GM23338 (cell line): ENCODE data around the gene SEMA3E. TPM values are rescaled to one million over a fixed set of nuclear protein-coding genes. Genes with fewer than 3 reads are reported as not detected.

Experiments used
- ATAC-seq: fragments of 200-7000 bp; cut with Tn5 transposase; 3 replicates; pipeline ENCODE4 v1.9.1; 2020
- DNase-seq: peaks from one replicate; pipeline ENCODE4 v3.0.0-alpha.2; 2015; ENCODE audit warnings: low spot score
- H2AFZ ChIP-seq: fragments of 200-600 bp; sonication (generic); 2 replicates; pipeline ENCODE4 v1.8.0; 2016; ENCODE audit warnings: antibody characterized with exemption, mild to moderate bottlenecking, moderate library complexity
- H3F3A ChIP-seq: fragments of 200-600 bp; sonication (generic); replicated peaks from 2 replicates; pipeline ENCODE4 v1.8.0; 2017; ENCODE audit warnings: antibody characterized with exemption, mixed run types, low read depth
- H3K27ac ChIP-seq: fragments of 200-600 bp; sonication (generic); 2 replicates; pipeline ENCODE4 v1.6.1; 2016; ENCODE audit warnings: low read depth
- H3K27me3 ChIP-seq: fragments of 200-600 bp; sonication (generic); 2 replicates; pipeline ENCODE4 v1.8.0; 2016; ENCODE audit warnings: mild to moderate bottlenecking, mixed run types, moderate library complexity; ENCODE audit not compliant: insufficient read depth
- H3K36me3 ChIP-seq: fragments of 200-600 bp; sonication (generic); 2 replicates; pipeline ENCODE4 v1.8.0; 2016; ENCODE audit warnings: mild to moderate bottlenecking; ENCODE audit not compliant: insufficient read depth
- H3K4me1 ChIP-seq: fragments of 200-600 bp; sonication (generic); 2 replicates; pipeline ENCODE4 v1.8.0; 2016; ENCODE audit warnings: mild to moderate bottlenecking, moderate library complexity; ENCODE audit not compliant: insufficient read depth
- H3K4me2 ChIP-seq: fragments of 200-600 bp; sonication (generic); 2 replicates; pipeline ENCODE4 v1.7.1; 2017; ENCODE audit warnings: mixed run types
- H3K4me3 ChIP-seq: fragments of 200-600 bp; sonication (generic); 2 replicates; pipeline ENCODE4 v1.6.1; 2016; ENCODE audit warnings: mixed run types
- H3K79me2 ChIP-seq: fragments of 200-600 bp; sonication (generic); replicated peaks from 2 replicates; pipeline ENCODE4 v1.8.0; 2017; ENCODE audit warnings: mild to moderate bottlenecking; ENCODE audit not compliant: insufficient read depth
- H3K9me2 ChIP-seq: fragments of 200-600 bp; sonication (generic); 2 replicates; pipeline ENCODE4 v1.8.0; 2017; ENCODE audit not compliant: insufficient read depth
- H4K20me1 ChIP-seq: fragments of 200-600 bp; sonication (generic); replicated peaks from 2 replicates; pipeline ENCODE4 v1.8.0; 2017; ENCODE audit warnings: mild to moderate bottlenecking; ENCODE audit not compliant: insufficient read depth
- H3K27ac Mint-ChIP-seq: 2 replicates; pipeline ENCODE4 v1.8.0; 2020; ENCODE audit warnings: inconsistent platforms, mild to moderate bottlenecking, moderate library complexity, mixed read lengths
- H3K27me3 Mint-ChIP-seq: 3 replicates; pipeline ENCODE4 v1.8.0; 2022; ENCODE audit warnings: low read depth, mild to moderate bottlenecking, moderate library complexity, mixed read lengths, inconsistent platforms; ENCODE audit not compliant: insufficient read depth, poor library complexity
- H3K36me3 Mint-ChIP-seq: 3 replicates; pipeline ENCODE4 v1.8.0; 2021; ENCODE audit warnings: low read depth, mild to moderate bottlenecking, inconsistent platforms, moderate library complexity, mixed read lengths
- H3K4me1 Mint-ChIP-seq: 3 replicates; pipeline ENCODE4 v1.8.0; 2020; ENCODE audit warnings: mild to moderate bottlenecking, inconsistent platforms, mixed read lengths
- H3K4me3 Mint-ChIP-seq: 3 replicates; pipeline ENCODE4 v1.8.0; 2021; ENCODE audit warnings: moderate library complexity, mild to moderate bottlenecking, inconsistent platforms, mixed read lengths
- H3K9me3 Mint-ChIP-seq: 3 replicates; pipeline ENCODE4 v1.8.0; 2020; ENCODE audit warnings: moderate library complexity, mild to moderate bottlenecking, inconsistent platforms, mixed read lengths
- CREB1 ChIP-seq: fragments of 250-450 bp; sonication (Bioruptor Pico); IDR thresholded peaks from 2 replicates; pipeline ENCODE4 v1.5.0; 2020; ENCODE audit warnings: low read depth, mild to moderate bottlenecking, moderate library complexity
- EZH2 ChIP-seq: fragments of 200-600 bp; sonication (generic); IDR thresholded peaks from one replicate; pipeline ENCODE4 v1.8.0; 2017; ENCODE audit warnings: antibody characterized with exemption, mild to moderate bottlenecking, low read depth; ENCODE audit not compliant: unreplicated experiment
- EZH2phosphoT487 ChIP-seq: fragments of 200-600 bp; sonication (generic); IDR thresholded peaks from one replicate; pipeline ENCODE4 v1.8.1; 2018; ENCODE audit warnings: antibody characterized with exemption; ENCODE audit not compliant: unreplicated experiment
- JUNB ChIP-seq: IDR thresholded peaks from one replicate; pipeline ENCODE4 v1.6.1; 2016; ENCODE audit warnings: antibody characterized with exemption; ENCODE audit not compliant: unreplicated experiment
- NANOG ChIP-seq: IDR thresholded peaks from 2 replicates; pipeline ENCODE4 v1.6.1; 2016; ENCODE audit warnings: antibody characterized with exemption, borderline replicate concordance
- POLR2AphosphoS5 ChIP-seq: IDR thresholded peaks from 2 replicates; pipeline ENCODE4 v1.6.1; 2016; ENCODE audit warnings: antibody characterized with exemption, low read depth
- STAT1 ChIP-seq: IDR thresholded peaks from one replicate; pipeline ENCODE4 v1.6.1; 2016; ENCODE audit warnings: antibody characterized with exemption; ENCODE audit not compliant: unreplicated experiment
- ZNF114 ChIP-seq: fragments of 250-450 bp; sonication (Bioruptor Pico); IDR thresholded peaks from 2 replicates; pipeline ENCODE4 v1.5.0; 2020; ENCODE audit warnings: mild to moderate bottlenecking, moderate library complexity
- ZNF331 ChIP-seq: fragments of 250-450 bp; sonication (Bioruptor Pico); IDR thresholded peaks from 2 replicates; pipeline ENCODE4 v1.5.0; 2020; ENCODE audit warnings: low read depth, mild to moderate bottlenecking, moderate library complexity
- ZNF462 ChIP-seq: fragments of 250-450 bp; sonication (Bioruptor Pico); IDR thresholded peaks from 2 replicates; pipeline ENCODE4 v1.5.0; 2020; ENCODE audit warnings: mild to moderate bottlenecking, moderate library complexity
- polyA plus RNA-seq: library from polyadenylated mRNA; unstranded; fragments of >200 nt; fragmentation: Nextera tagmentation; extraction: Ambion mirVana; gene quantifications from 2 replicates; pipeline ENCODE4 v1.2.1, GENCODE V29; 2016
- total RNA-seq: library from RNA; depleted of rRNA; stranded (reverse); fragments of >200 nt; shearing (Covaris generic); gene quantifications from 2 replicates; pipeline ENCODE4 v1.2.3, GENCODE V29; 2014
- TF ChIP-seq, protein P1 (sequence below), 2 experiments: fragments of 200-600 bp in 1 of 2; sonication (generic) in 1 of 2; conservative IDR thresholded peaks; 2 replicates each; pipeline versions ENCODE4 v1.5.1 to v1.6.1; 2016 to 2017; ENCODE audit warnings: antibody characterized with exemption in 2 of 2, low read depth in 2 of 2, mild to moderate bottlenecking in 2 of 2, moderate library complexity in 1 of 2
- TF ChIP-seq, protein P2 (sequence below): IDR thresholded peaks from 2 replicates; pipeline ENCODE4 v1.6.1; 2016; ENCODE audit warnings: antibody characterized with exemption
- TF ChIP-seq, protein P3 (sequence below): IDR thresholded peaks from one replicate; pipeline ENCODE4 v1.6.1; 2018; ENCODE audit warnings: antibody characterized with exemption; ENCODE audit not compliant: unreplicated experiment

Gene SEMA3E
- total and polyA plus RNA-seq, 2 experiments from 2014 or later = 5.4 to 15.7 TPM

GRCh38 chr7:83492802-83493201 is 156.1 kb downstream of the SEMA3E start:
- H3K36me3 ChIP-seq = no peaks in the 10 kb centered on the region
- no peaks in the 10 kb centered on the region for H4K20me1 ChIP-seq
- Mint-ChIP-seq H3K36me3 (no peaks in the 10 kb centered on the region), H3K4me3 (no peak overlapping the region), H3K27ac (no peak overlapping the region), H3K4me1 (peaks cover 3% of the 10 kb centered on the region; the same call in 2 of the 3 replicates), H3K27me3 (no peaks in the 10 kb centered on the region), H3K9me3 (no peaks in the 10 kb centered on the region)
- no peak overlapping the region for H3K4me2 ChIP-seq
- no peaks in the 10 kb centered on the region for H3K79me2 ChIP-seq
- no peak overlapping the region for H3K27ac ChIP-seq
- H3K27me3 ChIP-seq = no peaks in the 10 kb centered on the region
- TF ChIP-seq, protein P1, sequence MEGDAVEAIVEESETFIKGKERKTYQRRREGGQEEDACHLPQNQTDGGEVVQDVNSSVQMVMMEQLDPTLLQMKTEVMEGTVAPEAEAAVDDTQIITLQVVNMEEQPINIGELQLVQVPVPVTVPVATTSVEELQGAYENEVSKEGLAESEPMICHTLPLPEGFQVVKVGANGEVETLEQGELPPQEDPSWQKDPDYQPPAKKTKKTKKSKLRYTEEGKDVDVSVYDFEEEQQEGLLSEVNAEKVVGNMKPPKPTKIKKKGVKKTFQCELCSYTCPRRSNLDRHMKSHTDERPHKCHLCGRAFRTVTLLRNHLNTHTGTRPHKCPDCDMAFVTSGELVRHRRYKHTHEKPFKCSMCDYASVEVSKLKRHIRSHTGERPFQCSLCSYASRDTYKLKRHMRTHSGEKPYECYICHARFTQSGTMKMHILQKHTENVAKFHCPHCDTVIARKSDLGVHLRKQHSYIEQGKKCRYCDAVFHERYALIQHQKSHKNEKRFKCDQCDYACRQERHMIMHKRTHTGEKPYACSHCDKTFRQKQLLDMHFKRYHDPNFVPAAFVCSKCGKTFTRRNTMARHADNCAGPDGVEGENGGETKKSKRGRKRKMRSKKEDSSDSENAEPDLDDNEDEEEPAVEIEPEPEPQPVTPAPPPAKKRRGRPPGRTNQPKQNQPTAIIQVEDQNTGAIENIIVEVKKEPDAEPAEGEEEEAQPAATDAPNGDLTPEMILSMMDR (conservative IDR thresholded peaks at IDR 0.05; ENCODE audit: low read depth in 2 of 2) = no peak
- TF ChIP-seq CREB1 (CRISPR knock-in tag) = no peak
- no peak for TF ChIP-seq JUNB
- TF ChIP-seq ZNF114 (CRISPR knock-in tag) = no peak
- TF ChIP-seq EZH2phosphoT487 = no peak
- no peak for TF ChIP-seq EZH2
- TF ChIP-seq NANOG = no peak
- TF ChIP-seq, protein P2, sequence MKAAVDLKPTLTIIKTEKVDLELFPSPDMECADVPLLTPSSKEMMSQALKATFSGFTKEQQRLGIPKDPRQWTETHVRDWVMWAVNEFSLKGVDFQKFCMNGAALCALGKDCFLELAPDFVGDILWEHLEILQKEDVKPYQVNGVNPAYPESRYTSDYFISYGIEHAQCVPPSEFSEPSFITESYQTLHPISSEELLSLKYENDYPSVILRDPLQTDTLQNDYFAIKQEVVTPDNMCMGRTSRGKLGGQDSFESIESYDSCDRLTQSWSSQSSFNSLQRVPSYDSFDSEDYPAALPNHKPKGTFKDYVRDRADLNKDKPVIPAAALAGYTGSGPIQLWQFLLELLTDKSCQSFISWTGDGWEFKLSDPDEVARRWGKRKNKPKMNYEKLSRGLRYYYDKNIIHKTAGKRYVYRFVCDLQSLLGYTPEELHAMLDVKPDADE = no peak
- TF ChIP-seq STAT1 = no peak
- no peak for TF ChIP-seq ZNF331 (CRISPR knock-in tag)
- TF ChIP-seq POLR2AphosphoS5 = no peak
- no peak for TF ChIP-seq ZNF462 (CRISPR knock-in tag)
- TF ChIP-seq, protein P3, sequence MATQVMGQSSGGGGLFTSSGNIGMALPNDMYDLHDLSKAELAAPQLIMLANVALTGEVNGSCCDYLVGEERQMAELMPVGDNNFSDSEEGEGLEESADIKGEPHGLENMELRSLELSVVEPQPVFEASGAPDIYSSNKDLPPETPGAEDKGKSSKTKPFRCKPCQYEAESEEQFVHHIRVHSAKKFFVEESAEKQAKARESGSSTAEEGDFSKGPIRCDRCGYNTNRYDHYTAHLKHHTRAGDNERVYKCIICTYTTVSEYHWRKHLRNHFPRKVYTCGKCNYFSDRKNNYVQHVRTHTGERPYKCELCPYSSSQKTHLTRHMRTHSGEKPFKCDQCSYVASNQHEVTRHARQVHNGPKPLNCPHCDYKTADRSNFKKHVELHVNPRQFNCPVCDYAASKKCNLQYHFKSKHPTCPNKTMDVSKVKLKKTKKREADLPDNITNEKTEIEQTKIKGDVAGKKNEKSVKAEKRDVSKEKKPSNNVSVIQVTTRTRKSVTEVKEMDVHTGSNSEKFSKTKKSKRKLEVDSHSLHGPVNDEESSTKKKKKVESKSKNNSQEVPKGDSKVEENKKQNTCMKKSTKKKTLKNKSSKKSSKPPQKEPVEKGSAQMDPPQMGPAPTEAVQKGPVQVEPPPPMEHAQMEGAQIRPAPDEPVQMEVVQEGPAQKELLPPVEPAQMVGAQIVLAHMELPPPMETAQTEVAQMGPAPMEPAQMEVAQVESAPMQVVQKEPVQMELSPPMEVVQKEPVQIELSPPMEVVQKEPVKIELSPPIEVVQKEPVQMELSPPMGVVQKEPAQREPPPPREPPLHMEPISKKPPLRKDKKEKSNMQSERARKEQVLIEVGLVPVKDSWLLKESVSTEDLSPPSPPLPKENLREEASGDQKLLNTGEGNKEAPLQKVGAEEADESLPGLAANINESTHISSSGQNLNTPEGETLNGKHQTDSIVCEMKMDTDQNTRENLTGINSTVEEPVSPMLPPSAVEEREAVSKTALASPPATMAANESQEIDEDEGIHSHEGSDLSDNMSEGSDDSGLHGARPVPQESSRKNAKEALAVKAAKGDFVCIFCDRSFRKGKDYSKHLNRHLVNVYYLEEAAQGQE = no peak
- no peaks in the 10 kb centered on the region for H3K9me2 ChIP-seq
- peaks cover 5% of the 10 kb centered on the region; the same call in 1 of the 2 replicates for H3F3A ChIP-seq
- H2AFZ ChIP-seq = no peak overlapping the region
- H3K4me1 ChIP-seq = no peaks in the 10 kb centered on the region
- no peak overlapping the region for H3K4me3 ChIP-seq
- DNase-seq (no peak), ATAC-seq (no peak)
